CD4-positive, alpha-beta memory T cell (primary cell): ENCODE data around the gene MYO1D. TPM values are rescaled to one million over a fixed set of nuclear protein-coding genes. Genes with fewer than 3 reads are reported as not detected.
"Not testable (repeated sequence)": the region's sequence is repeated elsewhere in the genome, so short reads cannot be mapped to it uniquely, and the experiment has no call there.

ENCODE experiments used
- CTCF ChIA-PET: fragments of 350-600 bp; sonication (Branson Sonifier 250); formaldehyde crosslinking; loops from one replicate; lab custom pipeline; 2021; ENCODE audit warnings: inconsistent platforms; ENCODE audit not compliant: partially characterized antibody; lab: Charles Lee
- POLR2A ChIA-PET: fragments of 350-600 bp; sonication (Branson Sonifier 250); formaldehyde crosslinking; loops from one replicate; lab custom pipeline; 2021; ENCODE audit not compliant: partially characterized antibody; lab: Charles Lee
- DNase-seq, 5 donors: peaks; one replicate each; pipeline versions ENCODE4 v3.0.0 to v3.0.0-alpha.2; 2020 to 2022; ENCODE audit warnings: mixed read lengths in 1 of 5
- H3K27ac ChIP-seq: one replicate; pipeline ENCODE4 v1.7.0; 2013; ENCODE audit warnings: low read depth, low read length
- H3K27me3 ChIP-seq: 2 replicates; pipeline ENCODE4 v1.7.0; 2013; ENCODE audit warnings: mild to moderate bottlenecking, low read length, moderate library complexity; ENCODE audit not compliant: insufficient read depth
- H3K36me3 ChIP-seq: 2 replicates; pipeline ENCODE4 v1.7.0; 2013; ENCODE audit warnings: mild to moderate bottlenecking, low read length, moderate library complexity; ENCODE audit not compliant: insufficient read depth
- H3K4me1 ChIP-seq: 2 replicates; pipeline ENCODE4 v1.7.0; 2013; ENCODE audit warnings: mild to moderate bottlenecking, low read length, moderate library complexity; ENCODE audit not compliant: insufficient read depth
- H3K4me3 ChIP-seq, 2 donors: one replicate each; pipeline ENCODE4 v1.7.0; 2013; ENCODE audit warnings: low read length in 2 of 2, mild to moderate bottlenecking in 1 of 2
- H3K9me3 ChIP-seq, 2 donors: one replicate each; pipeline ENCODE4 v1.7.0; 2013; ENCODE audit warnings: low read length in 2 of 2, control low read depth in 1 of 2; ENCODE audit not compliant: control insufficient read depth in 1 of 2
- H3K27ac Mint-ChIP-seq, 7 donors: one replicate each; pipeline ENCODE4 v1.8.0; 2020 to 2021; ENCODE audit warnings: mixed read lengths in 7 of 7, mild to moderate bottlenecking in 6 of 7, inconsistent platforms in 3 of 7, moderate library complexity in 3 of 7
- H3K27me3 Mint-ChIP-seq, 2 donors: one replicate each; pipeline ENCODE4 v1.8.0; 2020 to 2021; ENCODE audit warnings: mixed read lengths in 2 of 2
- H3K36me3 Mint-ChIP-seq, 2 donors: one replicate each; pipeline ENCODE4 v1.8.0; 2020 to 2021; ENCODE audit warnings: mixed read lengths in 2 of 2, inconsistent platforms in 1 of 2, mild to moderate bottlenecking in 1 of 2
- H3K4me1 Mint-ChIP-seq, 4 donors: one replicate each; pipeline ENCODE4 v1.8.0; 2020 to 2021; ENCODE audit warnings: mixed read lengths in 4 of 4, mild to moderate bottlenecking in 1 of 4
- H3K4me3 Mint-ChIP-seq, 8 donors: one replicate each; pipeline ENCODE4 v1.8.0; 2020 to 2021; ENCODE audit warnings: mixed read lengths in 8 of 8, mild to moderate bottlenecking in 7 of 8, moderate library complexity in 6 of 8, inconsistent platforms in 3 of 8
- H3K9me3 Mint-ChIP-seq, 8 donors: one replicate each; pipeline ENCODE4 v1.8.0; 2020 to 2021; ENCODE audit warnings: mixed read lengths in 8 of 8, mild to moderate bottlenecking in 5 of 8, inconsistent platforms in 3 of 8, moderate library complexity in 1 of 8
- intact Hi-C: fragments of 100-400 bp; cut with micrococcal nuclease; formaldehyde crosslinking; loops from one replicate; pipeline ENCODE4 v1.15.1; 2023
- polyA plus RNA-seq, 2 donors: library from polyadenylated mRNA; unstranded; fragments of 300-500 nt; fragmentation: Illumina TruSeq; gene quantifications; one replicate each; pipeline ENCODE4 v1.2.3, GENCODE V29; 2021
- total RNA-seq, 2 experiments: library from RNA; stranded (reverse); gene quantifications; one replicate each; pipeline ENCODE4 v1.2.3, GENCODE V29; 2021

MYO1D gene
- total and polyA plus RNA-seq, 4 experiments from 2014 or later = 2.0 to 12.7 (median 10.5) TPM

- H3K9me3 Mint-ChIP-seq = peaks cover 0 to 18% (median 9%) of the 10 kb centered on the region in 8 donors
- no peaks in the 10 kb centered on the region for H3K27me3 Mint-ChIP-seq
- peaks cover 14 to 35% of the 10 kb centered on the region in 2 donors for H3K36me3 Mint-ChIP-seq
- no peak overlapping the region for H3K4me3 Mint-ChIP-seq
- Histone ChIP-seq H3K27ac (no peak overlapping the region), H3K4me3 (no peak overlapping the region), H3K9me3 (peaks cover 0 to 3% of the 10 kb centered on the region in 2 donors), H3K27me3 (no peaks in the 10 kb centered on the region), H3K36me3 (no peaks in the 10 kb centered on the region), H3K4me1 (no peaks in the 10 kb centered on the region)
- ChIA-PET POLR2A (no interaction called here), CTCF (no interaction called here)
- H3K27ac Mint-ChIP-seq = no peak overlapping the region
- intact Hi-C loops = no loop called here
- H3K4me1 Mint-ChIP-seq = no peaks in the 10 kb centered on the region
- no peak for DNase-seq
Measured at GRCh38 chr17:32727681-32728080, 149.2 kb downstream of the MYO1D start.

- Mint-ChIP-seq H3K4me3 (no peak overlapping the region), H3K27ac (no peak overlapping the region), H3K27me3 (peaks cover 0 to 2% of the 10 kb centered on the region in 2 donors), H3K36me3 (peaks cover 26 to 37% of the 10 kb centered on the region in 2 donors), H3K4me1 (no peaks in the 10 kb centered on the region), H3K9me3 (peaks cover 0 to 18% (median 9%) of the 10 kb centered on the region in 8 donors)
- Histone ChIP-seq H3K4me3 (no peak overlapping the region), H3K27ac (no peak overlapping the region), H3K27me3 (no peaks in the 10 kb centered on the region), H3K36me3 (no peaks in the 10 kb centered on the region), H3K4me1 (no peaks in the 10 kb centered on the region), H3K9me3 (no peaks in the 10 kb centered on the region)
- DNase-seq = no peak
- intact Hi-C loops = no loop called here
- CTCF ChIA-PET = no interaction called here
- POLR2A ChIA-PET = no interaction called here
Measured at GRCh38 chr17:32725697-32726096, 151.2 kb downstream of the MYO1D start.

GRCh38 chr17:32723310-32723955 lies 153.5 kb downstream of the MYO1D start:
- Histone ChIP-seq H3K4me1 (no peaks in the 10 kb centered on the region), H3K4me3 (no peak overlapping the region), H3K27ac (no peak overlapping the region), H3K27me3 (no peaks in the 10 kb centered on the region), H3K9me3 (no peaks in the 10 kb centered on the region), H3K36me3 (no peaks in the 10 kb centered on the region)
- Mint-ChIP-seq H3K9me3 (peaks cover 0 to 18% (median 9%) of the 10 kb centered on the region in 8 donors), H3K4me1 (peaks cover 0 to 2% (median 0%) of the 10 kb centered on the region in 4 donors), H3K27ac (no peak overlapping the region), H3K4me3 (no peak overlapping the region), H3K36me3 (peaks cover 29 to 48% of the 10 kb centered on the region in 2 donors), H3K27me3 (peaks cover 0 to 2% of the 10 kb centered on the region in 2 donors)
- no peak for DNase-seq
- CTCF ChIA-PET = interaction anchor here (1.4 kb wide), 1 partner anchor 64 kb away, joined by 4 read pairs; no protein-coding TSS in a partner anchor
- POLR2A ChIA-PET = no interaction called here
- intact Hi-C loops = no loop called here

- Mint-ChIP-seq H3K4me1 (peaks cover 0 to 2% (median 0%) of the 10 kb centered on the region in 4 donors), H3K4me3 (no peak overlapping the region), H3K27me3 (peaks cover 0 to 2% of the 10 kb centered on the region in 2 donors), H3K27ac (peak overlapping the region in 1 of 7 donors; percentile 11), H3K9me3 (peaks cover 0 to 18% (median 9%) of the 10 kb centered on the region in 8 donors), H3K36me3 (peaks cover 29 to 48% of the 10 kb centered on the region in 2 donors)
- H3K36me3 ChIP-seq = no peaks in the 10 kb centered on the region
- POLR2A ChIA-PET = no interaction called here
- no peak overlapping the region for H3K4me3 ChIP-seq
- H3K27me3 ChIP-seq = no peaks in the 10 kb centered on the region
- CTCF ChIA-PET = interaction anchor here (1.4 kb wide), 1 partner anchor 63 kb away, joined by 4 read pairs; no protein-coding TSS in a partner anchor
- H3K27ac ChIP-seq = no peak overlapping the region
- H3K4me1 ChIP-seq = no peaks in the 10 kb centered on the region
- no peaks in the 10 kb centered on the region for H3K9me3 ChIP-seq
- intact Hi-C loops = no loop called here
- no peak for DNase-seq
Measured at GRCh38 chr17:32722733-32723132, 154.2 kb downstream of the MYO1D start.

- peaks cover 0 to 2% of the 10 kb centered on the region in 2 donors for H3K27me3 Mint-ChIP-seq
- intact Hi-C loops = no loop called here
- peaks cover 0 to 15% (median 6%) of the 10 kb centered on the region in 8 donors for H3K9me3 Mint-ChIP-seq
- ChIA-PET CTCF (no interaction called here), POLR2A (no interaction called here)
- no peak overlapping the region for H3K27ac ChIP-seq
- H3K4me1 Mint-ChIP-seq = peaks cover 0 to 2% (median 0%) of the 10 kb centered on the region in 4 donors
- H3K36me3 Mint-ChIP-seq = peaks cover 25 to 49% of the 10 kb centered on the region in 2 donors
- H3K9me3 ChIP-seq = no peaks in the 10 kb centered on the region
- H3K27me3 ChIP-seq = no peaks in the 10 kb centered on the region
- no peaks in the 10 kb centered on the region for H3K36me3 ChIP-seq
- no peak for DNase-seq
- H3K4me1 ChIP-seq = no peaks in the 10 kb centered on the region
- no peak overlapping the region for H3K4me3 Mint-ChIP-seq
- no peak overlapping the region for H3K27ac Mint-ChIP-seq
- no peak overlapping the region for H3K4me3 ChIP-seq
Measured at GRCh38 chr17:32720671-32721070, 156.3 kb downstream of the MYO1D start.

GRCh38 chr17:32719689-32720088 lies 157.2 kb downstream of the MYO1D start:
- Histone ChIP-seq H3K9me3 (no peaks in the 10 kb centered on the region), H3K27me3 (no peaks in the 10 kb centered on the region), H3K36me3 (no peaks in the 10 kb centered on the region), H3K27ac (no peak overlapping the region), H3K4me1 (no peaks in the 10 kb centered on the region), H3K4me3 (no peak overlapping the region)
- intact Hi-C loops = no loop called here
- peaks cover 0 to 2% of the 10 kb centered on the region in 2 donors for H3K27me3 Mint-ChIP-seq
- ChIA-PET POLR2A (no interaction called here), CTCF (no interaction called here)
- no peak overlapping the region for H3K27ac Mint-ChIP-seq
- peaks cover 0 to 6% (median 0%) of the 10 kb centered on the region in 8 donors for H3K9me3 Mint-ChIP-seq
- no peak for DNase-seq
- H3K4me1 Mint-ChIP-seq = peaks cover 0 to 6% (median 4%) of the 10 kb centered on the region in 4 donors
- no peak overlapping the region for H3K4me3 Mint-ChIP-seq
- H3K36me3 Mint-ChIP-seq = peaks cover 19 to 42% of the 10 kb centered on the region in 2 donors

- intact Hi-C loops, POLR2A ChIA-PET, H3K9me3 ChIP-seq, H3K27ac ChIP-seq, H3K4me3 ChIP-seq, H3K4me1 ChIP-seq, H3K9me3 Mint-ChIP-seq, H3K27me3 Mint-ChIP-seq, DNase-seq, H3K27me3 ChIP-seq, H3K36me3 ChIP-seq, H3K4me1 Mint-ChIP-seq, CTCF ChIA-PET: not testable (repeated sequence)
- Mint-ChIP-seq H3K27ac (peak overlapping the region in 2 of 7 donors; percentile 25 to 61), H3K4me3 (peak overlapping the region in 1 of 8 donors; percentile 7), H3K36me3 (peaks cover 9 to 46% of the 10 kb centered on the region in 2 donors)
Measured at GRCh38 chr17:32714922-32715321, 162.0 kb downstream of the MYO1D start.
